Smooth muscle cell (in vitro differentiated cells): ENCODE measurements around the gene PARP16. TPM values are rescaled to one million over a fixed set of nuclear protein-coding genes. Genes with fewer than 3 reads are reported as not detected.
"Not testable (repeated sequence)": the region's sequence is repeated elsewhere in the genome, so short reads cannot be mapped to it uniquely, and the experiment has no call there.

Experiments used
- DNase-seq: peaks from one replicate; lab custom pipeline; 2025; ENCODE audit not compliant: unreplicated experiment; lab: John Stamatoyannopoulos, UW
- H2AFZ ChIP-seq: fragments of 200-600 bp; sonication (generic); 2 replicates; pipeline ENCODE4 v1.6.0; 2016; ENCODE audit warnings: antibody characterized with exemption, low read depth, mild to moderate bottlenecking
- H3F3A ChIP-seq: fragments of 200-600 bp; sonication (generic); 2 replicates; pipeline ENCODE4 v1.6.0; 2017; ENCODE audit warnings: antibody characterized with exemption, low read depth
- H3K27ac ChIP-seq: fragments of 200-600 bp; sonication (generic); 2 replicates; pipeline ENCODE4 v1.5.1; 2016; ENCODE audit warnings: low read depth, mild to moderate bottlenecking
- H3K27me3 ChIP-seq: fragments of 200-600 bp; sonication (generic); 2 replicates; pipeline ENCODE4 v1.6.1; 2016; ENCODE audit warnings: low read depth, mild to moderate bottlenecking
- H3K36me3 ChIP-seq: fragments of 200-600 bp; sonication (generic); 2 replicates; pipeline ENCODE4 v1.5.1; 2016; ENCODE audit warnings: low read depth
- H3K4me1 ChIP-seq: fragments of 200-600 bp; sonication (generic); 2 replicates; pipeline ENCODE4 v1.5.1; 2016; ENCODE audit warnings: low read depth
- H3K4me2 ChIP-seq: fragments of 200-600 bp; sonication (generic); 2 replicates; pipeline ENCODE4 v1.6.0; 2016; ENCODE audit warnings: mild to moderate bottlenecking
- H3K4me3 ChIP-seq: fragments of 200-600 bp; sonication (generic); 2 replicates; pipeline ENCODE4 v1.5.1; 2016; ENCODE audit warnings: mild to moderate bottlenecking
- H3K79me2 ChIP-seq: fragments of 200-600 bp; sonication (generic); 2 replicates; pipeline ENCODE4 v1.6.0; 2016; ENCODE audit warnings: low read depth, mild to moderate bottlenecking
- H3K9ac ChIP-seq: fragments of 200-600 bp; sonication (generic); 2 replicates; pipeline ENCODE4 v1.6.0; 2016; ENCODE audit warnings: low read depth
- H3K9me3 ChIP-seq: fragments of 200-600 bp; sonication (generic); replicated peaks from 2 replicates; pipeline ENCODE4 v1.5.1; 2016; ENCODE audit warnings: low read depth
- H4K20me1 ChIP-seq: fragments of 200-600 bp; sonication (generic); 2 replicates; pipeline ENCODE4 v1.6.0; 2016; ENCODE audit warnings: low read depth
- CTCF ChIP-seq: fragments of 200-600 bp; sonication (generic); IDR thresholded peaks from 2 replicates; pipeline ENCODE4 v1.5.1; 2017; ENCODE audit warnings: borderline replicate concordance, mild to moderate bottlenecking, antibody characterized with exemption; ENCODE audit not compliant: insufficient read depth, poor library complexity, severe bottlenecking
- WGBS: methylation state at CpG from one replicate; pipeline ENCODE4 v1.1.7; 2016; ENCODE audit warnings: low lambda C conversion rate; 5-methylcytosine and 5-hydroxymethylcytosine counted together
- polyA plus RNA-seq: library from polyadenylated mRNA; unstranded; fragments of >200 nt; fragmentation: Nextera tagmentation; extraction: Ambion mirVana; gene quantifications from 2 replicates; pipeline ENCODE4 v1.2.1, GENCODE V29; 2016
- total RNA-seq: library from RNA; depleted of rRNA; stranded (reverse); fragments of >200 nt; gene quantifications from 2 replicates; pipeline ENCODE4 v1.2.3, GENCODE V29; 2014

The PARP16 gene
- total and polyA plus RNA-seq, 2 experiments from 2014 or later = 6.0 to 15.1 TPM

GRCh38 chr15:65245096-65245856 lies 41.4 kb downstream of the PARP16 start:
- Histone ChIP-seq H3K36me3 (no peaks in the 10 kb centered on the region), H3K9ac (peak overlapping the region; percentile 80), H2AFZ (no peak overlapping the region), H4K20me1 (no peaks in the 10 kb centered on the region), H3K4me1 (peaks cover 12% of the 10 kb centered on the region), H3K27ac (peak overlapping the region; percentile 95), H3F3A (peaks cover 16% of the 10 kb centered on the region), H3K4me2 (peak overlapping the region; percentile 49), H3K79me2 (no peaks in the 10 kb centered on the region), H3K9me3 (no peaks in the 10 kb centered on the region), H3K4me3 (no peak overlapping the region), H3K27me3 (no peaks in the 10 kb centered on the region)
- no peak for TF ChIP-seq CTCF
- 33% methylated on average over 9 of the region's 11 CpGs for WGBS
- DNase-seq = peak; percentile 57

GRCh38 chr15:65244638-65245037 lies 42.0 kb downstream of the PARP16 start:
- no peak for TF ChIP-seq CTCF
- Histone ChIP-seq H3K9ac (peak overlapping the region; percentile 80), H3K79me2 (no peaks in the 10 kb centered on the region), H2AFZ (no peak overlapping the region), H3F3A (peaks cover 16% of the 10 kb centered on the region), H4K20me1 (no peaks in the 10 kb centered on the region), H3K4me2 (peak overlapping the region; percentile 49), H3K9me3 (no peaks in the 10 kb centered on the region), H3K4me1 (peaks cover 10% of the 10 kb centered on the region), H3K36me3 (no peaks in the 10 kb centered on the region), H3K27me3 (no peaks in the 10 kb centered on the region), H3K4me3 (no peak overlapping the region), H3K27ac (peak overlapping the region; percentile 95)
- DNase-seq = no peak

- H3K36me3 ChIP-seq, H3F3A ChIP-seq, H3K9me3 ChIP-seq, H3K9ac ChIP-seq, H2AFZ ChIP-seq, H3K27me3 ChIP-seq, H3K4me3 ChIP-seq, H3K79me2 ChIP-seq, H3K4me1 ChIP-seq, DNase-seq, H3K27ac ChIP-seq, H3K4me2 ChIP-seq, H4K20me1 ChIP-seq: not testable (repeated sequence)
- WGBS = 80% methylated on average over 8 of the region's 8 CpGs
These were observed 50.2 kb downstream of the PARP16 start for GRCh38 chr15:65236443-65236842.

- Histone ChIP-seq H3K9me3 (no peaks in the 10 kb centered on the region), H3K4me1 (no peaks in the 10 kb centered on the region), H4K20me1 (no peaks in the 10 kb centered on the region), H3K27ac (no peak overlapping the region), H3K4me3 (no peak overlapping the region), H3K79me2 (no peaks in the 10 kb centered on the region), H3K36me3 (no peaks in the 10 kb centered on the region), H3F3A (no peaks in the 10 kb centered on the region), H2AFZ (no peak overlapping the region), H3K9ac (no peak overlapping the region), H3K27me3 (no peaks in the 10 kb centered on the region), H3K4me2 (no peak overlapping the region)
- 90% methylated on average over 5 of the region's 5 CpGs for WGBS
- no peak for TF ChIP-seq CTCF
- DNase-seq = no peak
These were observed 53.0 kb downstream of the PARP16 start for GRCh38 chr15:65233696-65234095.
